HG03378 (cell line): ENCODE measurements around the gene ARHGAP23.
"Not testable (repeated sequence)": the region's sequence is repeated elsewhere in the genome, so short reads cannot be mapped to it uniquely, and the experiment has no call there.

Experiments
- ATAC-seq: cut with Tn5 transposase; IDR thresholded peaks from one replicate; pipeline ENCODE4 v1.9.1; 2021; ENCODE audit warnings: mild to moderate bottlenecking, moderate library complexity; ENCODE audit not compliant: unreplicated experiment

The ARHGAP23 gene

GRCh38 chr17:38511150-38512108 is 83.2 kb downstream of the ARHGAP23 start:
- ATAC-seq: no peak

- ATAC-seq: no peak
Measured at GRCh38 chr17:38512473-38513058, 84.3 kb downstream of the ARHGAP23 start.

- not testable (repeated sequence) for ATAC-seq
Measured at GRCh38 chr17:38526526-38526925, 98.3 kb downstream of the ARHGAP23 start.

GRCh38 chr17:38528141-38528540 is 99.9 kb downstream of the ARHGAP23 start:
- ATAC-seq: not testable (repeated sequence)

GRCh38 chr17:38530856-38531255 is 102.6 kb downstream of the ARHGAP23 start:
- not testable (repeated sequence) for ATAC-seq

- not testable (repeated sequence) for ATAC-seq
Measured at GRCh38 chr17:38531761-38532160, 103.5 kb downstream of the ARHGAP23 start.

DNA sequence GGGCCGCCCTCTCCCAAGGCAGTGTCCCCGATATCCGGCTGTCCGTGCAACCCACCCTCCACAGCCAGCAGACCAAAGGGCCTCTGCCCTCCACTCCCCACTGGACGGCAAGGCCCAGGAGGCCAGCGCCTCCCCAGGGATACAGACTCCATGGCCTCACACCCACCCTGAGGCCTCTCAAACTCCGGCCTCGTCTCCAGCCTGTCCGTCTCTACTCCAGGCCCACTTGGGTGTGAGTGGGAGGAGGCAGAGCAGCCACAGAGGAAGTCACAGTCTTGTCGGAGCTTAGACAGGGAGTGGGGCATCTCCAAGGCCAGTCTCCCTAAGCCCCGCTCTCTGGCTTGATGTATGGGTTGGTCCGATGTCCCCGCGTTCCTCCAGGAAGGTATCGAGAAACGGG is 104.2 kb downstream of the ARHGAP23 start:
- no peak for ATAC-seq

DNA sequence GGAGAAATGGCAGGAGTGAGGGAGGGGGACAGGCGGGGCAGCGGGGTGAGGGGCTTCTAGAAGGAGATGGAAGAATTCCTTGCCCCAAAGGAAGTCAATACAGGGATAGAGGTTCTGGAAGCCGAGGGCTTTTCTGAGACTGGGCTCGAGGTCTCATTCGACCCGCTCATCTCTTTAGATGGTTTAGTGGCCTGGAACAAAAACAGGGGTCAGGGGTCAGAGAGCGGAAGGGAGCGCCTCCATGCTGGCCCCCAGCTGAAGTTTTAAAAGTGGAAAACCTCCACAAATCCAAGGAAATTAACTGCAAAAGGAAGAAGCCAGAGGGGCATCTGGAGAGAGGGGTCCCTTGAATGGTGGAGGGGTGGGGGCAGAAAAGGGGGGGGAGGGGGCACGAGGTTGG is 105.0 kb downstream of the ARHGAP23 start:
- ATAC-seq: no peak

DNA sequence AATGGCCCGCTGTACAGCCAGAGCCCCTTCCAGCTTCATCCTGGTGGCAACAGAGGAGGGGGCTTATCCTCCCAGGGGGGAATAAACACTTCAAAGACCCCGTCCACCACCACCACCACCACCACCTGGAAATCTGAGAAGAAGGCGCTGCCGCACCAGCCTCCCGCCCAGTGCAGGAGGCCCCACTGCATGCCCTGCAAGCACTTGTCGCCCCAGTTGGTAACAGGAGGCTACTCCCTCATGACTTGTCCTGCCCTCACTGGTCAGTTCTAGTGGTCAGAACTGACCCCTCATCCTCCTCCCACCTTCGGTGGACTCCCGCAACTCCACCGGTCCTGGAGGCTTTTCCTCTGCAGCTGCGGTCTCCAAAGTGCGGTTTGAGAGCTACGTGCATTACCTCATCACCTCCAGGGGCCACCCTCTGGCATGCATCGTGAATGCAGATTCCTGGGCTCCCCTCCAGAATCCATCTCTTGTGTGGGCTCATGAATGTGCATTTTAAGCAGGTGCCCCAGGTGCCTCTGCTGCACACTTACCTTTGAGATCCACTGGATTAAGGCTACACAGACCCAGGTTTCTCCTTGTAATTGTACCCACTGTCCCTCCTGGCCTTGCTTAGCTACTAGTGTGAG is 105.7 kb downstream of the ARHGAP23 start:
- ATAC-seq: no peak

DNA sequence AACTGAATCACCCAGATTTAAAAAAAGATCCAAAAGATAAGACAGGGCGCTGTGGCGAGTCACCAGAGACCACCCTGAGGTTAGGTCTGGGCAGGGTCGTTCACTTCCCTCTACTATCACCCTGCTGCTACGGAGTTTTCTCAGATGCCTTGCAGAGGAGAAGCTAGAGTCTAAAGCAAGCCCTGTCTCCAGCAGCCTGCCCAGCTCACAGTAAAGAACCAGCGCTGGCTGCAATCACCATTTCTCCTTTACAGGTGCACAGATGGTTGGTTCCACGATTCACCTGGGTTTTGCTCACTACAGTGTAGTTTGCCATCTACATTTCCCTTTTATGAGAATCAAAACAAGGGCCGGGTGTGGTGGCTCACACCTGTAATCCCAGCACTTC is 106.2 kb downstream of the ARHGAP23 start:
- no peak for ATAC-seq

DNA sequence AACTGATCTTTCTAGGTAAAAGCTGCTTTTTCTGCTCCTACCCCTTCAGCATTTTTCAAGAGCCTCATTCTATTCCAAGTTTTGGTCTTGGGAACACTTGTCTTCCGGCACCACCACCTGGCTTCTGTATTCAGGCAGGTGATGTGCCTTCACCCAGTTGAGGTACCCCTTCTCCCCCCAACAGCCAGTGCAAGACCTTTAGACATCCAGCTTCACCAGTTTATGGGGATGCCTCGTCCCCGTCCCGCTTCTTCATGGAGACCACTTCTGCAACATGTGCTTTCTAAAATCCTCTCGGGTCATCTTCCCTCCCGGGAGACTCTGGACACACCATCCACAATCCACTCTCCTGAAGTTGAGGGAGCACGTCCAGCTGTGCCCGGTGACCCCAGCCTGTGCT is 107.6 kb downstream of the ARHGAP23 start:
- ATAC-seq: no peak

GRCh38 chr17:38536661-38537060 is 108.4 kb downstream of the ARHGAP23 start:
- no peak for ATAC-seq

GRCh38 chr17:38538906-38539305 is 110.6 kb downstream of the ARHGAP23 start:
- no peak for ATAC-seq

DNA sequence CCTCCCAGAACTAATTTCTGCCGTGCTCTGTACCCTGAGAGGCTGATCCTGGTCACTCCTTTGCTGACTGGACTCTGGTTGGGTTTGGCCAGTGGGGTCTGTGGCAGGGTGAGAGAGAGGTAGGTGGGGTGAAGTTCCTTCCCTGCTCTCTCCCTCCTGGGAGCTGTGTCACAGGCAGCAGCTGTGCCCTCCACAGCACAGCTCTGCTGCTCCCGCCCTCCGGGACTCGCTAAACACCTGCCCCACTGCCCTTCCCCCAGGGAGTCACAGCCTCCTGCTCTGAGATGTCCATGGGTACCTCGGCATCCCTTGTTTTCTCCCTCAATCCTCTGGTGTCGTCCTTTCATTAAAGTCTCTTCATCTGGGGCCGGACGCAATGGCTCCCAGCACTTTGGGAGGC is 111.1 kb downstream of the ARHGAP23 start:
- no peak for ATAC-seq

DNA sequence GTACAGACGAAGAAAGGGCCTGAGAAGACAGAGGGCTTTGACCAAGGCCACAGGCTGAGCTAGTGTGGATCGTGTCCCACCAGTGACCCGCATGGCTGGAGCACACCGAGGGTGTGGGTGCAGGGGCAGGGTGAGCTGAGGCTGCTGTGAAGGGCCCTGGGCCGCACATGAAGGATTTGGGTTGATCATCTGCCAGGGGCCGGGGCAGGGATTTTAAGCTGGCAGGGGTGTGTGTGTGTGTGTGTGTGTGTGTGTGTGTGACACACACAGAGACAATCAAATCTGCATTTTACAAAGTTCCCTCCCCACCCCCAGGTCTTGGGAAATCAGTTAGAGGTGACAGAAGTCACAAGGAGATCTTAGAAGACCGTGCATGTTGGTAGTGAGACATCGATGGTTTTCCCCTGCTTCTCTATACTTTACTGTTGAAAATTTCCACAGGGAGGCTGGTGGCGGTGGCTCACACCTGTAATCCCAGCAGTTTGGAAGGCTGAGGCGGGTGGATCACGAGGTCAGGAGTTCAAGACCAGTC is 112.3 kb downstream of the ARHGAP23 start:
- ATAC-seq: no peak

- ATAC-seq: no peak
Measured at GRCh38 chr17:38541281-38541680, 113.0 kb downstream of the ARHGAP23 start.

DNA sequence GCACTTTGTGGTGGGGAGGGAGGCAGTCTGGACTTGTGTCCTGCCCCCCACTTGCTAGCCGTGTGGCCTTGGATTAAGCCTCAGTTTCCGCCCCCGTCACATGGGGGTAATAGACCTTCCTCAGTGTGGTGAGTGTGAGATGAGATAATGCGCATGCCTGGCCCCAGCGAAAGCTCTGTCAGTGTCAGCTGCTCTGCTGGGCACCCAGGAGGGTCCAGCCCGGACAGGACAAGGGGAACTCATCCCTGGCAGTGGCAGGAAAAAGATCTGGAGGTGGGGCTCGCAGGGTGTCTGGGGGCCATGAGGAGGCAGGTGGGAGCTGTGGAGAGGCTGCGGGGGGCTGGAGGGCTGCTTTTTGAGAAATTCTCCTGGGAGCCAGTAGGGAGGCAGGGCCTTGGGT is 114.0 kb downstream of the ARHGAP23 start:
- ATAC-seq: no peak

DNA sequence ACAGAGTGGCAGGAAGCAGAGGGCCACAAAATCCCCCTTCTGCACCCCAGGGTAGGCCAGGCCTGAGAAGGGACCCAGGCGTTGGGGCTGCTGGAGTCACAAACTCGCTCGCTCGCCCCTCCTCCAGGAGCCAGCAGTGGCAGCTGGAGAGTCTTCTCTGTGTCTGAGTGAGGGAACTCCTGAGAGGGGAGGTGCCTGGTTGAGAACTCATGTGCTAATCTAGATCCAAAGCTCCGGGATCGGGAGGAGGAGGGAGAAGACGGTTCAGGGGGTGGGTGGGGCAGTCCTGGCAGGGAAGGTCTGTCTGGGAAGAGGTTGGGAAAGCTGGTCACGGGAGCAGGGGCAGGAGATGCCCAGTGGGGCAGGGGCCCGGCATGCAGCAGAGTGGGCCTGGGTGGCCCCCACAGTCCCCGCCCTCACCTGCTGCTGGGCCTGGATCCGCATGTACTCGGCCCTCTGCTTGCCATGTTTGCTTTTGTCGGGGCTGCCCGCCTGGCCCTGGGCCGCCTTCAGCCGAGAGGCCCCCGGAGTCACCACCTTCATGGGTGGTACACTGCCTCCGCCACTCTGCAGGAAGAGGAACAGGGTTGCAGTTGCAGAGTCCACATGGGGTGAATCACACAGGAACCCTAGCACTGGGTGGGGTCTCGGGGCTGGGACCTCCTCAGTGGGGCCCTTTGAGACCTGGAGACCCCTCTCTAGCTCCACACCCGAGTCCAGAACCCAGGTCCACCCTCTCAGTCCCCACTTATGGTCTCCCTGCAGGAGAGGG is 115.3 kb downstream of the ARHGAP23 start:
- no peak for ATAC-seq

- no peak for ATAC-seq
Measured at GRCh38 chr17:38544175-38544838, 116.0 kb downstream of the ARHGAP23 start.

DNA sequence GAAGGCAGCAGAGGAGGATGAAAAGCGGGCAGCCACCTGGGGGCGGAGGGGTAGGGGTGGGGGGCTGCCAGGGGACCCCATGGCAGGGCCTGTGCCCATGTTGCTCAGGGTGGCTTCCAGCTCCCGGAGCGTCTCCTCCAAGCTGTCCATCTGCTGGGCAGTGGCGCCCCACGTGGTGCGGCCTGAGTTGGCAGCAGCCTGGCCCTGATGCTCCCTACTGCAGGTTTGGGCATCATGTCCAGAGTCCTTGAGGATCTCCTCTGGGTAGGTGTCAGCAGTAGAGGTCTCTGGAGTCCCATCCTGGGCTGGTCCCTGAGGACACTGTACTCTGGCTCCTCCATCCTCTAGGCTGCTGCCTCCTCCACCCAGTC is 116.6 kb downstream of the ARHGAP23 start:
- no peak for ATAC-seq
